Skin epidermis (tissue), 12 donors: ENCODE data around the gene PLCD3.

Experiments
- H3K27ac ChIP-seq, 21 experiments: fragments of 200-600 bp; sonication (generic) in 11 of 21; one replicate each; pipeline ENCODE4 v1.5.0; 2020; ENCODE audit warnings: mild to moderate bottlenecking in 3 of 21, inconsistent platforms in 2 of 21, moderate library complexity in 2 of 21
- H3K4me3 ChIP-seq, 7 experiments: fragments of 200-600 bp; sonication (generic) in 2 of 7; one replicate each; pipeline ENCODE4 v1.5.0; 2020; ENCODE audit warnings: inconsistent platforms in 2 of 7, mild to moderate bottlenecking in 2 of 7, moderate library complexity in 1 of 7

Gene PLCD3

GRCh38 chr17:45155029-45155428 is 22.7 kb upstream of the PLCD3 start:
- Histone ChIP-seq H3K27ac (peak overlapping the region in 7 of 21 experiments; percentile 1 to 69 (median 35)), H3K4me3 (no peak overlapping the region)

GRCh38 chr17:45150911-45151809 is 18.8 kb upstream of the PLCD3 start:
- Histone ChIP-seq H3K4me3 (peak overlapping the region; percentile 60 to 84 (median 69)), H3K27ac (peak overlapping the region in 15 of 21 experiments; percentile 13 to 100 (median 66))

GRCh38 chr17:45149669-45150664 is 17.7 kb upstream of the PLCD3 start:
- H3K27ac ChIP-seq = peak overlapping the region; percentile 10 to 100 (median 94)

GRCh38 chr17:45149037-45149668 is 16.8 kb upstream of the PLCD3 start:
- peak overlapping the region in 20 of 21 experiments; percentile 64 to 100 (median 94) for H3K27ac ChIP-seq
- H3K4me3 ChIP-seq = peak overlapping the region; percentile 60 to 84 (median 69)

More at GRCh38 chr17:45149669-45150664, 17.7 kb upstream of the PLCD3 start:
- peak overlapping the region; percentile 60 to 84 (median 69) for H3K4me3 ChIP-seq

- H3K27ac ChIP-seq = peak within 1 kb of the TSS; percentile 94 to 100 (median 98)
- H3K4me3 ChIP-seq = peak within 1 kb of the TSS; percentile 60 to 84 (median 69)
Measured at GRCh38 chr17:45148183-45149036, 16.1 kb upstream of the PLCD3 start, which contains the start of gene HEXIM1. TSS of gene HEXIM1 (plus strand) at chr17:45148475. CDS start at chr17:45149191, 716 bp downstream.

- H3K4me3 ChIP-seq = peak overlapping the region; percentile 41 to 78 (median 59)
- H3K27ac ChIP-seq = peak overlapping the region; percentile 94 to 100 (median 98)
Measured at GRCh38 chr17:45147581-45148182, 15.4 kb upstream of the PLCD3 start.

GRCh38 chr17:45146890-45147580 is 14.7 kb upstream of the PLCD3 start:
- peak overlapping the region; percentile 94 to 100 (median 98) for H3K27ac ChIP-seq

GRCh38 chr17:45146592-45146889 is 14.2 kb upstream of the PLCD3 start:
- peak overlapping the region in 19 of 21 experiments; percentile 94 to 100 (median 99) for H3K27ac ChIP-seq
- H3K4me3 ChIP-seq = peak overlapping the region in 3 of 7 experiments; percentile 56 to 78 (median 56)

More at GRCh38 chr17:45146890-45147580, 14.7 kb upstream of the PLCD3 start:
- peak overlapping the region; percentile 41 to 78 (median 59) for H3K4me3 ChIP-seq

GRCh38 chr17:45146166-45146565 is 13.9 kb upstream of the PLCD3 start:
- no peak overlapping the region for H3K4me3 ChIP-seq

GRCh38 chr17:45145035-45145389 is 12.7 kb upstream of the PLCD3 start:
- Histone ChIP-seq H3K4me3 (peak overlapping the region in 4 of 7 experiments; percentile 26 to 47 (median 42)), H3K27ac (peak overlapping the region in 20 of 21 experiments; percentile 73 to 96 (median 88))

More at GRCh38 chr17:45146166-45146565, 13.9 kb upstream of the PLCD3 start:
- peak overlapping the region in 16 of 21 experiments; percentile 18 to 100 (median 98) for H3K27ac ChIP-seq

GRCh38 chr17:45144199-45145034 is 12.1 kb upstream of the PLCD3 start:
- Histone ChIP-seq H3K4me3 (peak overlapping the region; percentile 26 to 47 (median 38)), H3K27ac (peak overlapping the region; percentile 7 to 96 (median 88))

GRCh38 chr17:45143767-45144198 is 11.5 kb upstream of the PLCD3 start:
- peak overlapping the region; percentile 26 to 47 (median 38) for H3K4me3 ChIP-seq
- peak overlapping the region; percentile 7 to 96 (median 88) for H3K27ac ChIP-seq

GRCh38 chr17:45143094-45143670 is 10.9 kb upstream of the PLCD3 start:
- H3K4me3 ChIP-seq = peak overlapping the region in 3 of 7 experiments; percentile 38 to 45 (median 44)
- H3K27ac ChIP-seq = peak overlapping the region in 20 of 21 experiments; percentile 73 to 96 (median 88)

- no peak overlapping the region for H3K27ac ChIP-seq
Measured at GRCh38 chr17:45139533-45139920, 7.2 kb upstream of the PLCD3 start.

GRCh38 chr17:45138911-45139532 is 6.7 kb upstream of the PLCD3 start:
- Histone ChIP-seq H3K4me3 (no peak overlapping the region), H3K27ac (no peak overlapping the region)

More at GRCh38 chr17:45139533-45139920, 7.2 kb upstream of the PLCD3 start:
- no peak overlapping the region for H3K4me3 ChIP-seq
